Measurements from ENCODE around the gene SLC22A23. TPM values are rescaled to one million over a fixed set of nuclear protein-coding genes. Genes with fewer than 3 reads are reported as not detected.

Gene SLC22A23
- total RNA-seq, 1 experiment from 2014 or later = 38.2 TPM

DNA sequence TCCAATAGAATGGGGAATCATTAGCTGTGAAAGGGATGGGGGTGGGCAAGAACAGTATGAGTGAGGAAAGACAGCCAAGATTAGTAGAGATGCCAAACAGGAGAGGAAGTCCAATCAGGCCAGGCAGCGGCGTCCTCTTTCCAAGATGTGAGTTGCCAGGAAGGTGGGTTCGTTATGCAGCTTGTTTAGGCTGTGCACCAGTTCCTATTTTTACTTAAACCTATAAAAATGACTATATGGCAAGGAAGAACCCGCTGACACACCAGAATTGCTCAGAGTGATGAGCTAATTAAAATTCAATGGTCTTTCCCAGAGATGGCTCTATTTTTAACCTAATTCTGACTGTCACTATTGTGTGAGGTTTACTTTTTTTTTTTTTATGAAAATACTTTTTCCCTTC lies 88.2 kb downstream of the SLC22A23 start (continued):
- TF ChIP-seq FOXK1 (CRISPR knock-in tag; IDR thresholded peaks at IDR 0.05) (no peak), ZNF138 (CRISPR knock-in tag; conservative IDR thresholded peaks at IDR 0.05) (no peak), GABPB1 (CRISPR knock-in tag; IDR thresholded peaks at IDR 0.05) (no peak), TCF7 (CRISPR knock-in tag; IDR thresholded peaks at IDR 0.05; ENCODE audit: low read depth) (no peak), TEAD4 (CRISPR knock-in tag; IDR thresholded peaks at IDR 0.05) (no peak), ESRRA (CRISPR knock-in tag; IDR thresholded peaks at IDR 0.05; ENCODE audit: borderline replicate concordance) (no peak), FOXP1 (CRISPR knock-in tag; IDR thresholded peaks at IDR 0.05; ENCODE audit: borderline replicate concordance) (no peak), PRRX2 (CRISPR knock-in tag; IDR thresholded peaks at IDR 0.05) (no peak), IRF2 (CRISPR knock-in tag; IDR thresholded peaks at IDR 0.05; ENCODE audit: borderline replicate concordance, low read depth) (no peak), ARID4B (CRISPR knock-in tag; IDR thresholded peaks at IDR 0.05; ENCODE audit: borderline replicate concordance) (no peak), OVOL2 (CRISPR knock-in tag; IDR thresholded peaks at IDR 0.05; ENCODE audit: borderline replicate concordance) (no peak), USF2 (CRISPR knock-in tag; IDR thresholded peaks at IDR 0.05) (no peak)
- TF ChIP-seq, protein P1, sequence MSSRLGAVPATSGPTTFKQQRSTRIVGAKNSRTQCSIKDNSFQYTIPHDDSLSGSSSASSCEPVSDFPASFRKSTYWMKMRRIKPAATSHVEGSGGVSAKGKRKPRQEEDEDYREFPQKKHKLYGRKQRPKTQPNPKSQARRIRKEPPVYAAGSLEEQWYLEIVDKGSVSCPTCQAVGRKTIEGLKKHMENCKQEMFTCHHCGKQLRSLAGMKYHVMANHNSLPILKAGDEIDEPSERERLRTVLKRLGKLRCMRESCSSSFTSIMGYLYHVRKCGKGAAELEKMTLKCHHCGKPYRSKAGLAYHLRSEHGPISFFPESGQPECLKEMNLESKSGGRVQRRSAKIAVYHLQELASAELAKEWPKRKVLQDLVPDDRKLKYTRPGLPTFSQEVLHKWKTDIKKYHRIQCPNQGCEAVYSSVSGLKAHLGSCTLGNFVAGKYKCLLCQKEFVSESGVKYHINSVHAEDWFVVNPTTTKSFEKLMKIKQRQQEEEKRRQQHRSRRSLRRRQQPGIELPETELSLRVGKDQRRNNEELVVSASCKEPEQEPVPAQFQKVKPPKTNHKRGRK (CRISPR knock-in tag; IDR thresholded peaks at IDR 0.05; ENCODE audit: borderline replicate concordance) = no peak
- TF ChIP-seq, protein P2, sequence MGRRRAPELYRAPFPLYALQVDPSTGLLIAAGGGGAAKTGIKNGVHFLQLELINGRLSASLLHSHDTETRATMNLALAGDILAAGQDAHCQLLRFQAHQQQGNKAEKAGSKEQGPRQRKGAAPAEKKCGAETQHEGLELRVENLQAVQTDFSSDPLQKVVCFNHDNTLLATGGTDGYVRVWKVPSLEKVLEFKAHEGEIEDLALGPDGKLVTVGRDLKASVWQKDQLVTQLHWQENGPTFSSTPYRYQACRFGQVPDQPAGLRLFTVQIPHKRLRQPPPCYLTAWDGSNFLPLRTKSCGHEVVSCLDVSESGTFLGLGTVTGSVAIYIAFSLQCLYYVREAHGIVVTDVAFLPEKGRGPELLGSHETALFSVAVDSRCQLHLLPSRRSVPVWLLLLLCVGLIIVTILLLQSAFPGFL (CRISPR knock-in tag; IDR thresholded peaks at IDR 0.05; ENCODE audit: borderline replicate concordance) = no peak

DNA sequence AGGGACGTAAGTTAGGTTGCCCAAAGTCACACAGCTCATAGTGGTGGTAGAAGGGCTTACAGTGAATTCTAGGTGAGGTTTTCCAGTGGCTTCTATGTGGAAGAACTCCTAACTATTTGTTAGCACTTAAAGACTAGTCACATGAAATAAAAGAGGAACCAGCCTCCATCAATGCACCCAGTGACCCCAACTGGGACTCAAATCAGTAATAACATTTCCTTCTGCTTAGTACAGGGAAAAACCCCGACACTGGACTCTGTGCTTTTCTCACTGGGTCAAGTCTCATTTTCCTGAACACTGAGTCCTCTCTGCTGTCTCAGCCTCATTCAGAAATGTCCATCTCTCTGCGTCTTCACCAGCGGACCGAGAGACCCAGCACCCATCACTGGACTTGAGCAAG lies 89.2 kb downstream of the SLC22A23 start:
- H3K4me1 Mint-ChIP-seq = peaks cover 49% of the 10 kb centered on the region
- H3K27me3 Mint-ChIP-seq (ENCODE audit: low read depth) = no peaks in the 10 kb centered on the region
- DNase-seq (ENCODE audit: low spot score) (no peak), ATAC-seq (no peak)
- TF ChIP-seq ERG (CRISPR knock-in tag; IDR thresholded peaks at IDR 0.05) (no peak), OVOL2 (CRISPR knock-in tag; IDR thresholded peaks at IDR 0.05; ENCODE audit: borderline replicate concordance) (no peak), JAZF1 (CRISPR knock-in tag; IDR thresholded peaks at IDR 0.05) (no peak)
- no peaks in the 10 kb centered on the region for H3K9me3 Mint-ChIP-seq
- H3K27ac Mint-ChIP-seq = no peak overlapping the region
- no peak overlapping the region for H3K4me3 Mint-ChIP-seq
- ChIA-PET POLR2A (interaction anchor here (0.6 kb wide), 1 partner anchor 1324 kb away, joined by 3 read pairs; no protein-coding TSS in a partner anchor), CTCF (no interaction called here)
- peaks cover 3% of the 10 kb centered on the region for H3K36me3 Mint-ChIP-seq
